ENCODE results near the gene NMUR1.

The NMUR1 gene

DNA sequence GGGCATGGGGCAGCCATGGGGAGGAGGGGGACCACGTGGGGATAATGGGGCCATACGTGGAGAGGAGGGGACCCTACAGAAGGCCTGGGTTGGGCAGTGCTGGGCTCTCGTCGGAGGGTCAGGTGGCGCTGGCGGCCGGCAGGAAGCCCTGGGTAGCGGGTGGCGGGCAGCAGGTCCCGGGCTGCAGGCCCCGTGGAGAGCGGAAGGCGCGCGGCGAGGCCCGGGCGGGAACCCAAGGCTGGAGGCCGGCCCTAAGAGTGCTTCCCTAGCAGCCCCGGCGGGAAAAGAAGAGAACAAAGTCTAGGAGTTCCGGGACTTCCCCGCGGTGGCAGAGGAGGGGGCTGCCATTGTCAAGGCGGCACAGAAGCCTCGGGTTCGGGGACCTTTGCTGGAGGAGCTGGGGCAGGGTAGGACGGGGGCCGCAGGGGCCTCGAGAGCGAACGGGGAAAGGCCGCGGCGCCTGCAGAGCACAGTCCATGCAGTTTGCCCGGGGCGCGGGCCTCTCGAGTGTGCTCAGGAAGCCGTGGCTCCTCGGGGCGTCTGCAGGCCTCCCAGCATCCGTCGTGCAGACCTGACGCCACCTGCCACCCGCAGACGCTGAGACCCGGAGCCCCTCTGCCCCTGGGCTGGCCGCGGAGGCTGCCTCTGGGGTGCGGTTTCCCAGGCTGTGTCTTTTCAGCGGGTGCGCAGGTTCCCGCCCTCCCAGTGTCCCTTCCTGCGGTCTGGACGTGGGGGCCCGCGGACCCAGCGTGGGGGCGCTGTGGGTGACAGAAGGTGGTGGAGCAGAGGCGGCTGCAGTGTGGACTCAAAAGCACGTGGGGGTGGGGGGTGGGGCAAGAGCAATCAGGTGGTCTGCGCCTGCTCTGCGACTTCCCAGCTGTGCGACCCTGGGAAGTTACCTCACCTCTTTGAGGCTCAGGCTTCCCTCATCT is 46.6 kb downstream of the NMUR1 start:
- DNase-seq: no peak

- no peak for DNase-seq
These were observed 47.3 kb downstream of the NMUR1 start for GRCh38 chr2:231482806-231483391.

GRCh38 chr2:231480781-231481180 is 49.5 kb downstream of the NMUR1 start:
- no peak for DNase-seq

DNA sequence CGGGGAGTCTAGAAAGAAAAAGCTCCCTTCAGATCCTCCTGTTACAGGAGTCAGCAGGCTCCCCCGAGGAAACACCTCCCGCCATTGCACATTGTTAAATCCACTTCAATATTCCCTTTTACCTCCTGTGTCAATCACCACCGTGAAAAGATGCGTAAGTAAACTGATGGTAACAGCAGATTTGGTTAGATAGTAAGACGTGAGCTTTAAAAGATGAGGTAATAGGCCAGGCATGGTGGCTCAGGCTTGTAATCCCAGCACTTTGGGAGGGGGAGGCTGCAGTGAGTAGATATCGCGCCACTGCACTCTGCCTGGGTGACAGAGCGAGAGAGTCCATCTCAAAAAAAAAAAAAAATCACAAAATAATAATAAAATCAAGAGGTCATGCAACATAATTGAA is 50.8 kb downstream of the NMUR1 start:
- no peak for DNase-seq

GRCh38 chr2:231476920-231477319 is 53.3 kb downstream of the NMUR1 start:
- no peak for DNase-seq

DNA sequence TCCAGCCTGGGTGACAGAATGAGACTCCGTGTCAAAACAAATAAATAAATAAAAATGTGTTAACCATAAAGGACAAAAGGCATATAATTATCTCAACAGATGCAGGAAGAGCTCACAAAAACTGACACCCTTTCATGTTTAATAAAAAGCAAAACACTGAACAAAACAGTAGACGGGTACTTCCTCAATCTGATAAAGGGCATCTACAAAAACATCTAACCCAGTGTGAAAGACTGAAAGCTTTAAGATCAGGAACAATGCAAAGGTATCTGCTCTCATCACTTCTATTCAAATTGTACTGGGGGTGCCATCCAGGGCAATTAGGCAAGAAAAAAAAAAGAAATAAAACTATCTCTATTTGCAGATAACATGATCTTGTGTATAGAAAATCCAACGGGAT is 54.3 kb downstream of the NMUR1 start:
- no peak for DNase-seq

Data from NCI-H1436 treated with DMSO at 0.1 percent for 48 hours (cell line).